PC-3 (cell line): ENCODE data around the gene LSM5. TPM values are rescaled to one million over a fixed set of nuclear protein-coding genes. Genes with fewer than 3 reads are reported as not detected.

ENCODE experiments used
- ATAC-seq: fragments of 200-7000 bp; cut with Tn5 transposase; 2 replicates; pipeline ENCODE4 v1.9.1; 2020; ENCODE audit warnings: mild to moderate bottlenecking, moderate library complexity
- BruUV-seq: library from RNA; stranded (reverse); fragments of 400-500 nt; replicated peaks from 2 replicates; lab custom pipeline; 2021; lab: Mats Ljungman, UMichigan
- CTCF ChIA-PET: fragments of 300-600 bp; sonication (Branson Sonifier 250); formaldehyde crosslinking; loops from one replicate; lab custom pipeline; 2022; ENCODE audit warnings: antibody characterized with exemption; lab: Charles Lee
- POLR2A ChIA-PET: fragments of 300-600 bp; sonication (Branson Sonifier 250); formaldehyde crosslinking; loops from one replicate; lab custom pipeline; 2022; ENCODE audit warnings: antibody characterized with exemption; ENCODE audit not compliant: unreplicated experiment; lab: Charles Lee
- DNase-seq: peaks from one replicate; pipeline ENCODE4 v3.0.0-alpha.2; 2015
- H2AFZ ChIP-seq: fragments of 300-600 bp; sonication (generic); 2 replicates; pipeline ENCODE4 v1.6.0; 2016; ENCODE audit warnings: antibody characterized with exemption, low read length
- H3F3A ChIP-seq: fragments of 300-600 bp; sonication (generic); one replicate; pipeline ENCODE4 v1.6.0; 2017; ENCODE audit warnings: antibody characterized with exemption, low read length, control low read depth, mild to moderate bottlenecking; ENCODE audit not compliant: unreplicated experiment
- H3K27ac ChIP-seq: fragments of 300-600 bp; sonication (generic); 2 replicates; pipeline ENCODE4 v1.5.1; 2016; ENCODE audit warnings: mild to moderate bottlenecking, low read length
- H3K27me3 ChIP-seq: fragments of 300-600 bp; sonication (generic); 2 replicates; pipeline ENCODE4 v1.6.1; 2016; ENCODE audit warnings: low read length, mixed read lengths
- H3K36me3 ChIP-seq: fragments of 300-600 bp; sonication (generic); 2 replicates; pipeline ENCODE4 v1.6.1; 2016; ENCODE audit warnings: low read depth, mixed run types, low read length, mixed read lengths
- H3K4me1 ChIP-seq: fragments of 300-600 bp; sonication (generic); 2 replicates; pipeline ENCODE4 v1.5.1; 2016; ENCODE audit warnings: low read length; ENCODE audit not compliant: insufficient read depth
- H3K4me2 ChIP-seq: fragments of 300-600 bp; sonication (generic); 2 replicates; pipeline ENCODE4 v1.6.0; 2016; ENCODE audit warnings: low read length
- H3K4me3 ChIP-seq: fragments of 300-600 bp; sonication (generic); 2 replicates; pipeline ENCODE4 v1.5.1; 2016; ENCODE audit warnings: mild to moderate bottlenecking, low read length, mixed read lengths
- H3K79me2 ChIP-seq: fragments of 300-600 bp; sonication (generic); 2 replicates; pipeline ENCODE4 v1.6.1; 2017; ENCODE audit warnings: low read length, mixed read lengths
- H3K9ac ChIP-seq: fragments of 300-600 bp; sonication (generic); 2 replicates; pipeline ENCODE4 v1.6.0; 2016; ENCODE audit warnings: mild to moderate bottlenecking, low read length
- H3K9me2 ChIP-seq: fragments of 300-600 bp; sonication (generic); replicated peaks from 2 replicates; pipeline ENCODE4 v1.6.1; 2016; ENCODE audit warnings: mixed run types, low read length, mixed read lengths
- H3K9me3 ChIP-seq: fragments of 300-600 bp; sonication (generic); 2 replicates; pipeline ENCODE4 v1.6.1; 2016; ENCODE audit warnings: low read length, mixed read lengths
- H4K20me1 ChIP-seq: fragments of 300-600 bp; sonication (generic); 2 replicates; pipeline ENCODE4 v1.6.1; 2016; ENCODE audit warnings: low read length, mixed read lengths
- CTCF ChIP-seq: fragments of 300-600 bp; sonication (generic); conservative IDR thresholded peaks from 2 replicates; pipeline ENCODE4 v1.5.1; 2017; ENCODE audit warnings: antibody characterized with exemption, low read depth, mild to moderate bottlenecking, low read length
- EZH2 ChIP-seq: fragments of 300-600 bp; sonication (generic); IDR thresholded peaks from one replicate; pipeline ENCODE4 v1.6.1; 2017; ENCODE audit warnings: antibody characterized with exemption, mild to moderate bottlenecking, low read length; ENCODE audit not compliant: unreplicated experiment
- EZH2phosphoT487 ChIP-seq: fragments of 300-600 bp; sonication (generic); IDR thresholded peaks from 2 replicates; pipeline ENCODE4 v1.6.1; 2018; ENCODE audit warnings: mild to moderate bottlenecking, antibody characterized with exemption, low read length, borderline replicate concordance
- intact Hi-C: fragments of 100-400 bp; cut with micrococcal nuclease; formaldehyde crosslinking; loops from 2 replicates; pipeline ENCODE4 v1.9.0; 2023
- total RNA-seq: library from RNA; depleted of rRNA; stranded (reverse); fragments of >200 nt; gene quantifications from 2 replicates; pipeline ENCODE4 v1.2.3, GENCODE V29; 2014; rRNA removed

The LSM5 gene
- total RNA-seq, 1 experiment from 2014 or later: 24.8 TPM

DNA sequence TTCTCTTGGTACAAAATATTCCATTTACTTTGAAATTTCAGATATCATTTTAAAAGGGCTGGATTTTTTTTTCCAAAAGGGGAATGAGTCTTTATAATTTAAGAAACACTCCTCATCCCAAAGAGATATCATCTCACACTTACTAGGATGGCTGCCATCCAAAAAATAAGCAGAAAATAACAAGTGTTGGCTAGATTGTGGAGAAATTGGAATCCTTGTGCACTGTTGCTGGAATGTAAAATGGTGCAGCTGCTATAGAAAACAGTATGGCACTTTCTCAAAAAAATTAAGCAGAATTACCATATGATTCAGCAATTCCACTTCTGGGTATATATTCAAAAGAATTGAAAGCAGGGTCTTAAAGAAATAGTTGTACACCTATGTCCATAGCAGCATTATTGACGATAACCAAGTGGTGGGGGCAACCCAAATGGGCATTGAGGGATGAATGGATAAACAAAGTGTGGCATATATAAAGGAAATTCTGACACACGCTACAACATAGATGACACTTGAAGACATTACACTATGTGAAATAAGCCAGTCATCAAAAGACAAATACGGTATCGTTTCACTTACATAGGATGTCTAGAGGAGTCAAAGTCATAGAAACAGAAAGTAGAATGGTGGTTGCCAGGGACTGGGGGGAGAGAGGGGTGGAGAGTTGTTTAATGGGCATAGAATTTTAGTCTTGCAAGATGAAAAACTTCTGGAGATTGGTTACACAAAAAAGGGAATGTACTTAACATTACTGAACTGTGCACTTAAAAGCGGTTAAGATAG, 53.8 kb downstream of the LSM5 start:
- H3K79me2 ChIP-seq: no peaks in the 10 kb centered on the region

More for the DNA sequence above, 53.8 kb downstream of the LSM5 start:
- CTCF ChIA-PET: no interaction called here
- no peaks in the 10 kb centered on the region for H3F3A ChIP-seq
- no peaks in the 10 kb centered on the region for H3K9me2 ChIP-seq
- no peaks in the 10 kb centered on the region for H3K4me1 ChIP-seq
- H3K9ac ChIP-seq: no peak overlapping the region
- no TSS peak for BruUV-seq
- TF ChIP-seq EZH2phosphoT487 (no peak), CTCF (no peak), EZH2 (no peak)
- no peak overlapping the region for H3K4me2 ChIP-seq
- no peaks in the 10 kb centered on the region for H4K20me1 ChIP-seq
- POLR2A ChIA-PET: no interaction called here
- no peaks in the 10 kb centered on the region for H3K36me3 ChIP-seq
- H3K27me3 ChIP-seq: peaks cover 59% of the 10 kb centered on the region
- intact Hi-C loops: no loop called here
- no peak for DNase-seq
- H2AFZ ChIP-seq: no peak overlapping the region
- H3K27ac ChIP-seq: no peak overlapping the region
- no peaks in the 10 kb centered on the region for H3K9me3 ChIP-seq
- H3K4me3 ChIP-seq: no peak overlapping the region
- no peak for ATAC-seq

Other genes with a start within 250 kb of the LSM5 start
- 11.3 and 13.2 TPM in 2 replicates for gene AVL9, start 5.1 kb upstream of the LSM5 start, total RNA-seq